CD4-positive, alpha-beta T cell treated with Interferon gamma for 1 hour (primary cell): ENCODE measurements around the gene NT5M.

ENCODE experiments used
- DNase-seq: peaks from one replicate; pipeline ENCODE4 v3.0.0-alpha.2; 2020

The NT5M gene

GRCh38 chr17:17343896-17344506 lies 40.8 kb downstream of the NT5M start:
- DNase-seq: no peak

DNA sequence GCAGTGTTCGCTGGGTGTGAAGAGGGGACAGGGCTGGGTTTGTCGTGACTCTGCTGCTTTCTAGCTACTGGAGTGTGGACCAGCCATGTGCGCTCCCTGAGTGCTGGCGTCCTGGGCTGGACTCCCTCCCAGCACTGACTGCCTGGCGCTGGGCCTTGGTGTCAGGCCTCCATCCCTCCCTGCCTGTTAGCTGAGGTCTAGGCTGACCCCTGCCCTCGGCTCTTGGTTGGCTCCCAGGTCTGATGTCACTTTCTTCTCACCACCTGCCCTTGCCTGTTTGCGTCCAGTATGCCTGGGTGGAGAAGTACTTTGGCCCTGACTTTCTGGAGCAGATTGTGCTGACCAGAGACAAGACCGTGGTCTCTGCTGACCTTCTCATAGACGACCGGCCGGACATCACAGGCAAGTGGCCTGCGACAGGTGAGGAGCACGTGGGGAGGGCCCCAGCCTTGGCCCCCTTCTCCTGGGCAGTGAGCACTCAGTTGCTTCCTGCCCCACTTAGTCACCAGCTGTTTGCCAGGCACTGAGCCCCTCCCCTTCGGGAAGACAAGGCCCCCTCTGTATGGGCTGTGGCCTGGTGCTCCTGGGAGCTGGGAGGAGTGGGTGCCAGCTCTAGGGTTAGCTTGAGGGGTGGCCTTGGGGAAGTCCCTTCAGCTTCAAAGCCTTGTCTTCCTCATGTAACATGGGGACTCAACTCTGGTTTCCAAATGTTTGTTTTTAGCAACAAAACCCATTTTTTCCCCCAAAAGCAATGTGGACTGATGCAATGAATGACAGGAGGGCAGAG lies 41.5 kb downstream of the NT5M start:
- no peak for DNase-seq

DNA sequence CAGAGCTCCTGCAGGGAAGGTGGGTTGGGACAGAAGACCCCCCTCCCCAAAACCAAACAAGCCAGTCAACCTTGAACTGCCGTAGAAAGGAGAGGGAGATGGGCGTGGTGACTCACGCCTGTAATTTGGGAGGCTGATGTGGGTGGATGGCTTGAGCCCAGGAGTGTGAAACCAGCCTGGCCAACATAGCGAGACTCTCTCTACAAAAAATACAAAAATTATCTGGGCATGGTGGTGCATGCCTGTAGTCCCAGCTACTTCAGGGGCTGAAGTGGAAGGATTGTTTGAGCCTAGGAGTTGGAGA lies 42.1 kb downstream of the NT5M start:
- no peak for DNase-seq

DNA sequence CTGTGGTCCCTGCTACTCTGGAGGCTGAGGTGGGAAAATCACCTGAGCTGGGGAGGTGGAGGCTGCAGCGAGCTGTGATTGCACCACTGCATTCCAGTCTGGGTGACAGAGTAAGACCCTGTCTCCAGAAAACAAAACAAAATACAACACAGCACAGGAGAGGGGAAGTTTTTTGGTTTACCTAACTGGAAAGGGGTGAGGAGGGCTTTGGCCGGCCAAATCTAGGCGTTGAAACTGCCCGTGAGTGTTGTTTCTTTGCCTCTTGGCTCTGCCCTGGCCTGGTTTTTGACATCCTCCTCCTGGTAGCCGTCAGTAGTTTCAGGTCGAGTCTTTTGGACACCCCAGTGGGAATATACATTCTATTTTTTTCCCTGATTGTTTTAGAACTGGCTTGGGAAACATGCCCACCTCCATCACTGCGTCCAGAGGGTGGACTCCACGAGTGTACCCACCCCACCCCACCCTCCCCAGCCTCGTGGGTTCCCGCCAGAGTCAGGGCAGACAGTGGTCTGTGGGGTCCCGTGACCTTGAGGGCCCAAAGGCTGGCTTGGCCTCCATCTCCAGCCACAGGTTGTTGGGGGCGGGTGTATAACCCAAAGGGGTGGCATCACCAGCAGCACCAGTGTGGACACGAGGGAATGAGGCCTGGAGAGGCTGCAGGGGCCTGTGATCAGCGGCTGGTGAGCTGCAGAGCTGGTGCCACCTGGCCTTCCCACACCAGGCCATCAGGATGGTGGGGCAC lies 42.7 kb downstream of the NT5M start:
- no peak for DNase-seq

- no peak for DNase-seq
Observed at GRCh38 chr17:17346428-17347233, 43.5 kb downstream of the NT5M start.

DNA sequence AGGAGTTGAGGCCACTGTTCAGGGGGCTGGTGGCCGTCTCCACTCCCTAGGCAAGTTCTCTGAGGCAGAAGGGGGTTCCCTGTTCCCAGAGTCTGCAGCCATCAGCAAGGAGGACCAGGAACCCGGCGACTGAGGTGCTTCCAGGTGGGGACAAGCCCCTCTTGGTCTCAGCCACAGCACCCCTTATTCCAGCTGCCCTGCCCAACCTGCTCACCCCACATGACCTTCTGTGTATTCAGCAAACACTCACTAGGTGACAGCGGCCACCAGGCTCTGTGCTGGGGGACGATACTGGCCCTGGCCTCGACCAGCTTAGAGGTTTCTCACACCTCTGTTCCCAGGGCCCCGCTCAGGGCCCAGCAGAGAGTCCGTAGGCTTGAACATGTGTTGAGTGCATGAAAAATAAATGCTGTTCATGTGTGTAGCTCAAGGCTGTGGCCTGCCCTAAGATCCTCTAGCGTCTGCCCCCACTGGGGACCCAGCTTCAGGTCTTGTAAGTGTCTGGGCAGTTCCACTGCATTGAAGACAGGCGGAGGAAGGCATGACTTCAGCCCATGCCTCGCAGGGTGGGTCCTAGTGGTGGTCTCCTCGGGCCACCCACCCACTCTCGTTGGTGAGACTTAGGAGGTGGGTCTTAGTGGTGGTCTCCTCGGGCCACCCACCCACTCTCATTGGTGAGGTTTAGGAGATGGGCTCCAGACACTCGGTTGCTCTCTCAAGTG lies 44.2 kb downstream of the NT5M start:
- no peak for DNase-seq

DNA sequence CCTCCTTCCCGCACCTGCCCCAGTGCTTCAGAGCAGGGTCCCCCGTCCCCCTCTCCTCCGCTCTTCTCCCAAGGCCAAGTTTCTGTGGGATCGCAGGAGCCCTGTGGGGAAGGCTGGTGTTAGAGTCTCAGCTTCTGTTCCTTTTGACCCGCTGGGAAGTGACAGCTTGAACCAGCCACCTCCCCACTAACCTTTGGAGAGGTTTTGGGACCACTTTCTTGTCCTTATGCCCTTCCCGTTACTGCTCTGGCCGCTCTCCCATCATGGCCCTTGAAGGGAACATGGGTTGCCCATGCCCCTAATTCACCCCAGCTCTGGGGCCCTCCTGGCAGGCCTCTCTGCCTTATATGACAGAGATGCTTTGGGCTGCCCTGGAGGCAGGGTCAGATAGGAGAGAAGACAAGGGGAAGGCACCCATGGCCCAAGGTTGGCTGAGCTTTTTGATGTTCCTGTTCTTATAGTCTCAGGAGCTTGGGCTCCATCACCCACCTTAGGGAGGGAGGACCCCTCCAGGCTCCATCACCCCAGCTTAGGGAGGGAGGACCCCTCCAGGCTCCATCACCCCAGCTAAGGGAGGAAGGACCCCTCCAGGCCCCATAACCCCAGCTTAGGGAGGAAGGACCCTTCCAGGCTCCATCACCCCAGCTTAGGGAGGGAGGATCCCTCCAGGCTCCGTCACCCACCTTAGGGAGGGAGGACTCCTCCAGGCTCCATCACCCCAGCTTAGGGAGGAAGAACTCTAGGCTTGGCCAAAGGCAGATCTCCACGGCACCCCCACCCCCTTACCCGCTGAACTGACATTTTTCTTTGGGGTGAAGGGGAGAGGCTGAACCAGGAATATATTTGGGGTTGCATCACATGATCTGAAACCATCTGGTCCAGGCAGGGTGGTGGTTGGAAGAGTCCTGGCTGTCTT lies 45.0 kb downstream of the NT5M start:
- no peak for DNase-seq

GRCh38 chr17:17348872-17349723 lies 45.9 kb downstream of the NT5M start:
- no peak for DNase-seq

GRCh38 chr17:17349724-17350106 lies 46.5 kb downstream of the NT5M start:
- DNase-seq: no peak

DNA sequence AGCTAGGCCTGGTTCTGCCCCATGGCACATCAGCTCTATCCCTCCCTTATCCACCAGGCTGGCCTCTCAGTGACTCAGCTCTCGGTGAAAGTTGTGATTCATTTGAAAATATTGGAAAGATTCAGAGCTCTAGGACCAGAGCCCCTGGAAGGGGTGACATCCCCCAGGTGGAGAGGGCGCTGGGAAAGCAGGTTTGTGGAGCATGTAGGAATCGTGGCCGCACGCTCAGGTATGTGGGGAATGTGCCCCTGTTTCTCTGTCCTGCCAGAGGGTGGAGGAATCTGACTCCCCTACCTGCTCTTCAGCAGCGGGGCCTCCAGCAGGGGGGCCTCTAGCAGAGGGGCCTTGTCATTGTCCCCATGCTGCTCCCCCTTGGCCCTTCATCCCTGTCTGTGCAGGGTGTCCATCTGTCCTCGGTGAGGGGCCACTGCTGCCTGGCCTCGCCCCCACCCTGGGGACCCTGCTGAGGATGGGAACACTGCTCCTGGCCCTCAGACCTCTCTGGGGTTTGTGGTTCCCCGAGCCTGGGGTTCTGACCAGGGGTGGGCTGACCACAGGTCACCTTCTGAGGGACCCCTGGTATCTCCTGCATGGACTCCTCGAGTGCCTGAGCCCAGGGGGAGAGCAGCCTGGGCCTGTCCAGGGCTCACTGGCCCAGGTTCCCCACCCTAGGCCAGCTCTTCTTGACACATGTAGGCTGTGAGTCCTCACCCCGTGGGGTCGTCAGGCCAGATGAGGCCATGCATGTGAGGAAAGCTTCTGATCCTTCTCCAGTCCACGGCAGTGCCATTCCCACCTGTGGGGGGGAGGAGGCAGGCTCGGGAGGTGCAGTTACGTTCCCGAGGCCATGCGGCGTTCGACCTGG lies 47.5 kb downstream of the NT5M start:
- no peak for DNase-seq

DNA sequence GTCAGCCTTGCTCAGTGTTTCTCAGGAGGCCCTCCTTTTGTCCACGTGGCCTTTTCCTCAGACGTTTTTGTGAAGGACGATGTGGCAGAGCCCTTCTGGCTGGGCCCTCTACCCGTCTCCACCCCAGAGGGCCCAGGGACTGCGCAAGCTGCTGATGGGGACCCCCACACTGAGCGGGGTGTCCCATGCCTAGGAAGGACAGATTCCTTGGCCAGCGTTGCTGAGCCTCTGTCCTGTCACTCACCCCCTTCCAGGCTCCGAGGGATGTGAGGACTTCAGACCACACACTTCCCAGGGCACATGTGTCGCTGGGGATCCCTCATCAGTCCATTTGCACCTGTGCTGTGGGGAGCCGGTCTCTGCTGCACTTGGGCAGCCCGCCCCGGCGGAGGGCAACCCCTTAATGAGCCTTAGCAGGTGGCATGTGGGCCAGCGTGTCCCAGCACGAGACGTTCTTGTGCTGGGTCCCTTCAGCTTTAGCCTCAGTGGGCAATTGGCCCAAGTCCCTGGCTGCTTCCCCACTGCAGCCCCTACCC lies 48.3 kb downstream of the NT5M start:
- DNase-seq: no peak

DNA sequence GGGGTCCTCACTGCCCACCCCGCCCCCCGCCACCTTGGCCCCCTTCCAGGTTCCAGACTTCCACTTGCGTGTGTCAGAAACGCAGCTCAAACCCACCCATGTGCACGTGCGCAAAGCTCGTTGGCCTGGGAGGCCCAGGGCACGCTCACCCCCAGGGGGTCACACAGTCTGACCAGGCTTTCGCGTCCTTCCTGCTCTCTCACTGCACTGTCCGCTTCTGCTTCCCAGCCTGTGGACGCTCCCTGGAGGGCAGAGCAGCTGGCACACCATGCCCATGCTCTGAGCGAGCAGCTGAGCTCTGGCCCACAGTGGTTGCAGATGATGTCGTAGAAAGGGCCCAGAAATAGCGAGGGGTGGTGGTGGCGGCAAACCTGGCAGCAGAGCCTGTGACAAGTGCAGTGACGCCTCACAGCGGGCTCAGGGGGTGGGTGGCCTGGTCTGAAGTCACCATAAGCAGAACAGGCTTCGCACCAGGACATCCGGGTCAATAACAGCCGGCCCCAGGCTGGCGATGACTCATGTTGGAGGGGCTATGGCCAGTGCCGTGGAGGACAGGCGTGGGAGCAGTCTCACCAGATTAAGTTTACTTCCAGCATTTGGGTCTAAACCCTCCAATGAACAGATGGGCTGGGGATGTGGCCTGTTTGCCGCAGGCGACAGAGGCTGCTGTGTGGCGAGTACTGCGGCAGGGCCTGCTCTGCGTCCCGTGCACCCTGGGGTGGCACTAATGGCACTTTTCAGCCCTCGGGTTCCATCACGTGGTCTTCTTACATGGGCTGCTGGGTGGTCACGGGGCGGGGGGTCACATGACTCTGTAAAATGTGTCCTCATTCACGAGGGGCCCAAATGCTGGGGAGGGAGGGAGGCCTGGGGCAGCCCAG lies 49.0 kb downstream of the NT5M start:
- DNase-seq: no peak

DNA sequence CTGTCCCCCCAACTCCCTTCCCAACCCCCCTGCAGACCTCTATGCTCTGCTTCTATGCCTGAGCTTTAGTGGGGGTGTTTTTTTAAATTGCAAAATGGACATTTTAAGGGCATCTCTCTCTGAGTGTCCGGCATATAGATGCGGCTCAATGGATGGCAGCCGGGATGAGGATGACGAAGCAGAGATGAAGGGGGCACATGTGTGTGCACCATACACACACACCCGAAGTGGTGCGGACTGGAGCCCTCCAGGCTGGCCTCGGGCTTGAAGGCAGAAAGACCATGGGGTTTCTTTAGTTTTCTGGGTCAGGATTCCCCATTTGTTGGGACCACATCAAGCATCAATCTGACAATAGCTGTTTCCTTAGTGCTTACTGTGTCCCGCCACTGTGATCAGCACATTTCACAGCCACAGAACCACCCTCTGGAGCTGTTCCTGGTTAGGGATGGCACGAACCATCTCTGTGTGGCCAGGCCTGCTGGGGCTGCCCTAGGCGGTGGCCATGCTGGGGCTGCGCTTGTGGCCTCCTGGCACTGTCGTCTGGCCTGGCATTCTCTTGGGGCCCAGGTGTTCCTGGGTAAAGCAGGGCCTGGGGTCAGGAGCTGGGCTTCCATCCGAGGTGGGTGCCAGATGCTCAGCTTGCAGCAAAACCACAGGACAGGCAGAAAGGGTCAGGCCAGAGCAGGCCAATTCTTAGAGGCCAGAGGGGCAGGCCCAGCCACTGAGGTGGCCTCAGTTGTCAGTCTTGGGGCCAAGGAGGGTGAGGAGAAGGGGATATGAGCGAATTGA lies 49.9 kb downstream of the NT5M start:
- no peak for DNase-seq

DNA sequence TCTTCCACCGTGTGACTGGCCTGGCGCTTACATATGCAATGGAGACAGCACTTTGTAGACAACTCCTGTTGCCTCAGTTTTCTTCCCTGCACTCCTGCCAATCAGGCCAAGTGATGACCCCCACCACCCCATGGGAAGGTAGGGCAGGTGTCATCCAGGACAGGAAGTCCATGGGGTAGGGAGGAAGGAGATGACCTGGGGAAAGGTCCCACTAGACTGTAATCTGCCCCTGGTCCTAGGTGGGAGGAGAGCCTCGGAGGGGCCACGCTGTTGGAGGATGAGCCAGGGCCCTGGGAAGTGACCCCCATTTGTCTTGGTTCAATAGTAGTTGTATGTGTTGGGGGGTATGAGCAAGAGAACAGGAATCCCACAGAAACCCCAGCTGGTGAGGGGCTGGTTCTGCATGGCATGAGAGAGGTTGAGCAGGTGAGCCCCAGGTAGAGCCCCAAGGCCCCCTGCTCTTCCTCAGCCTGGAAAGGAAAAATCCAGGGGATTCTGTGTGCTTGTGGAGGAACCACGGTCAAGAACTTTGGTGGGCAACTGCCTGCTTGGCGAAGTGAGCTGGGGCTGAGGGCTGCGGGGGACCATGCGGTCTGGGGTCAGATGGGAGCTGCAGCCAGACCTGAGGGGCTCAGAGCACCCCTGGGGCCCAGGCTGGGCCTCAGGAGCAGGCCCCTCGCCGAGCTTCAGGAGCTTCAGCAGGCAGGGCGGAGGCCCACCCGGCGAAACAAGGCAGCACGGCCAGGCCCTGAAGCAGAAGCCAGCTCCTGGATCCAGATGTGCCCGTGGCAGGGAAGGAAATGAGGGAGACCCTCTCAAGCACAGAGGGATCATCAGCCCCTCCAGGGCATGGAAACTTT lies 50.7 kb downstream of the NT5M start:
- no peak for DNase-seq

DNA sequence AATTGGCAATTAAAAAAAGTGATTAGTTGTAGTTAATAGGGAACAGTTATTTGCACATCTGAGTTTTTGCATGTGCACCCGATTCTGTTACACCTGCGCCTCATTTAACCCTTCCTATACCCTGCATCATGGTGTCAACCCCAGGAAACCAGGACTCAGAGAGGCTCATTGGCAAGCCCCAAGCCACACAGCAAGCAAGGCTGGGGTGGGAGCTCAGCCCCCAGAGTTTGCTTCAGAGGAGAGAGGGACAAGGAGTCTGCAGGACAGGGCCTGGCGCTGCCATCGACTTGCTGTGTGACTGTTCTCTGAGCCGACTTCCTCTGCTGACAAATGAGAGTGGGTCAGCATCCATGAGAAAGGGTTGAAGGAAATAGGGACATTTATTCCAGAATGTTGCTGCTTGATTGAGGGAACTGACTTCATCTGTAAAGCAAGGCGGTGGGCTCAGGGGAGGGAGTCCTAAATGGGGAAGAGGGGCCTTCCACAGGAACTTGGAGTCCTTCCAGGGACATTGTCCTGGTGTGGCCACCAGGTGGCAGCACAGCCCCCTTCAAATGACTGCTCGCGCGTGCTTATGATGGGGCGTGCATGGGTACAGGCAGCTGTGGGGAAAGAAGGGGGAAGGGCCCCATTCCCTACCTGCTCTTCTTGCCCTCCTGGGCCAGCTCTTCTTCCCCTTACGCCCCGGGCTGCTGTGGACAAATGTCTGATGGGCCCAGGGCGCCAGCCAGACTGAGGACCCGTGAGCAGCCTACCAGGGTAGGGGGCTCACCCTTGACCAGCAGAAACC lies 51.6 kb downstream of the NT5M start:
- peak; percentile 73 for DNase-seq

DNA sequence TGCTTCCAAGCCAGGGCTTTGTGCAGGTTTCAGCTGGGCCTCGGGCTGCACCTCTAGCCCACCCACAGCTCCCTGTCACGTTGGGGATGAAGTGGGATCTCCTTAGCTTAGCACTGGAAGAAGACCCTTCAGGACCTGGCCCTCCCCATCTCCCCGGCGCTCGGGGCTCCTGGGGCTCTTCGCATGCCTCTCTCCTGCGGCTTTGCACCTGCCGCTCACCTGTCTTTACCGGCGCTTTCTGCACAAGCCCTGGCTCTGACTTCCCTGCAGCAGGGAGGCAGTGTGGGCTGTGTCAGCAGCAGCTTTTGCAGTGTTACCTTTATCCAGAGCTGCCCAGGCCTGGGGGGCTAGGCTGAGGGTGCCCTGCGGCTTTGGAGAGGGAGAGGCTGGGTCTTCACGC lies 52.3 kb downstream of the NT5M start:
- no peak for DNase-seq
